ENCODE results near the gene KSR1. TPM values are rescaled to one million over a fixed set of nuclear protein-coding genes. Genes with fewer than 3 reads are reported as not detected.
"Not testable (repeated sequence)": the region's sequence is repeated elsewhere in the genome, so short reads cannot be mapped to it uniquely, and the experiment has no call there.

The KSR1 gene
- total and polyA plus RNA-seq, 4 donors = 23.0 to 71.1 (median 47.0) TPM

- Histone ChIP-seq H3K27ac (ENCODE audit: low read depth, low read length) (no peak within 1 kb of the TSS), H3K36me3 (ENCODE audit: control insufficient read depth, insufficient read depth, low read length) (no peaks in the 10 kb centered on the region), H3K4me3 (ENCODE audit: low read depth, low read length) (no peak within 1 kb of the TSS), H3K9me3 (ENCODE audit: control insufficient read depth, insufficient read depth, low read length) (no peaks in the 10 kb centered on the region), H3K4me1 (ENCODE audit: control insufficient read depth, insufficient read depth, low read length) (peaks cover 24% of the 10 kb centered on the region), H3K27me3 (ENCODE audit: control insufficient read depth, insufficient read depth, low read length) (no peaks in the 10 kb centered on the region)
- DNase-seq (ENCODE audit: low read depth in 4 of 6, low spot score in 6 of 6) = no peak
- WGBS (ENCODE audit: insufficient coverage) = 37% methylated on average over 7 of the region's 10 CpGs
These were observed 174.6 kb downstream of the KSR1 start, which contains the start of gene LGALS9 for GRCh38 chr17:27630607-27631410. Gene LGALS9, plus strand, starts transcription at chr17:27631188. Its CDS starts 78 bp downstream, at chr17:27631266.

GRCh38 chr17:27631411-27631760, 175.1 kb downstream of the KSR1 start:
- H3K4me3 ChIP-seq (ENCODE audit: low read depth, low read length) = no peak overlapping the region
- WGBS (ENCODE audit: insufficient coverage) = 89% methylated on average over 6 of the region's 6 CpGs
- H3K36me3 ChIP-seq (ENCODE audit: control insufficient read depth, insufficient read depth, low read length) = no peaks in the 10 kb centered on the region
- DNase-seq (ENCODE audit: low read depth in 4 of 6, low spot score in 6 of 6) = no peak
- H3K9me3 ChIP-seq (ENCODE audit: control insufficient read depth, insufficient read depth, low read length) = no peaks in the 10 kb centered on the region
- peaks cover 24% of the 10 kb centered on the region for H3K4me1 ChIP-seq (ENCODE audit: control insufficient read depth, insufficient read depth, low read length)
- no peaks in the 10 kb centered on the region for H3K27me3 ChIP-seq (ENCODE audit: control insufficient read depth, insufficient read depth, low read length)
- no peak overlapping the region for H3K27ac ChIP-seq (ENCODE audit: low read depth, low read length)

DNA sequence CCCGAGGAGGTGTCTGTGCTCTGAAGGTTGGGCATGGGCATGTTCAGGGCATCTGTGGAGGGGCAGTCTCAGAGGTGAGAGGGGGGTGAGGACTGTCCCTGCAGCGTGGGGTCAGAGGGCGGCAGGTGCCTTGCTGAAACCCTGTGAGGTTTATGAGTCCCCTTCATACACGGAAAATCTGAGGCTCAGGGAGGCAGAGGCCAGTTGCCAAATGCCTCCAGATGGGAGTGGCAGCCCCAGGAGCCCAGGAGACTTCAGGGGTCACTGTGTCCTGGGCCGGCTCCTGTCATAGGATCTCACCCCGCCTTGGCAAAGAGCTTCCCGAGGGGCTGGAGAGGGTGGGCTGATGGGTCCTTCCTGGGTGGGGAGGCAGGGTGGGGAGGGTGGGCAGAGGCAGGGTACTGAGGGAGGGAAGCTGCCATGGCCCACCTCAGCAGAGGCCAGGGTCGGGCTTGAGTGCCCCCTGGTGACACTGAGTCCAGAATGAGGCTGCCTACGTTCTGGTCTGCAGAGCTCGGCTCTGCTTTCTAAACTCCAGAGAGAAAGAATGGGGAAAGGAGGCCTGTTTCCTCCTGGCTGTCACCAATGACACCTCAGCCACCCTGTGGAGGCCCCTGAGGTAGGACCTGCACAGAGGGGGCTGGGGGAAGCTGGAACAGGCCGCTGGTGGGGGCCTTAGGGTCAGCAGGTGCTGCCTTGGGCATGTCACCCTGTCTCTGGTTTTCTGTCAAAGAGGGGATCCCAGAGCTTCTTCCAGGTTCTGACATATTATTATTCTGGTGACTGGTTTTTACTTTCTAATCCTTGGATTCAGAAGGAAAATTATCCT, 175.9 kb downstream of the KSR1 start:
- WGBS (ENCODE audit: insufficient coverage) = 72% methylated on average over 11 of the region's 11 CpGs
- Histone ChIP-seq H3K4me3 (ENCODE audit: low read depth, low read length) (no peak overlapping the region), H3K27ac (ENCODE audit: low read depth, low read length) (peak overlapping the region; percentile 37)

GRCh38 chr17:27632766-27633165, 176.5 kb downstream of the KSR1 start:
- WGBS (ENCODE audit: insufficient coverage) = 31% methylated on average over 9 of the region's 9 CpGs
- not testable (repeated sequence) for H3K4me3 ChIP-seq (ENCODE audit: low read depth, low read length); H3K9me3 ChIP-seq (ENCODE audit: control insufficient read depth, insufficient read depth, low read length); H3K27ac ChIP-seq (ENCODE audit: low read depth, low read length); H3K27me3 ChIP-seq (ENCODE audit: control insufficient read depth, insufficient read depth, low read length); H3K36me3 ChIP-seq (ENCODE audit: control insufficient read depth, insufficient read depth, low read length)
- DNase-seq (ENCODE audit: low read depth in 4 of 6, low spot score in 6 of 6) = peak in 1 of 6 donors; percentile 51
- H3K4me1 ChIP-seq (ENCODE audit: control insufficient read depth, insufficient read depth, low read length) = peaks cover 24% of the 10 kb centered on the region

More for the DNA sequence above, 175.9 kb downstream of the KSR1 start:
- H3K9me3 ChIP-seq (ENCODE audit: control insufficient read depth, insufficient read depth, low read length) = no peaks in the 10 kb centered on the region
- DNase-seq (ENCODE audit: low read depth in 4 of 6, low spot score in 6 of 6) = no peak
- no peaks in the 10 kb centered on the region for H3K27me3 ChIP-seq (ENCODE audit: control insufficient read depth, insufficient read depth, low read length)
- H3K4me1 ChIP-seq (ENCODE audit: control insufficient read depth, insufficient read depth, low read length) = peaks cover 24% of the 10 kb centered on the region
- H3K36me3 ChIP-seq (ENCODE audit: control insufficient read depth, insufficient read depth, low read length) = no peaks in the 10 kb centered on the region

- H3K9me3 ChIP-seq (ENCODE audit: control insufficient read depth, insufficient read depth, low read length) = no peaks in the 10 kb centered on the region
- H3K36me3 ChIP-seq (ENCODE audit: control insufficient read depth, insufficient read depth, low read length) = no peaks in the 10 kb centered on the region
- peak in 2 of 6 donors; percentile 14 to 55 for DNase-seq (ENCODE audit: low read depth in 4 of 6, low spot score in 6 of 6)
- no peak overlapping the region for H3K27ac ChIP-seq (ENCODE audit: low read depth, low read length)
- no peaks in the 10 kb centered on the region for H3K27me3 ChIP-seq (ENCODE audit: control insufficient read depth, insufficient read depth, low read length)
- peaks cover 24% of the 10 kb centered on the region for H3K4me1 ChIP-seq (ENCODE audit: control insufficient read depth, insufficient read depth, low read length)
- WGBS (ENCODE audit: insufficient coverage) = 51% methylated on average over 13 of the region's 14 CpGs
- H3K4me3 ChIP-seq (ENCODE audit: low read depth, low read length) = no peak overlapping the region
These were observed 177.2 kb downstream of the KSR1 start for GRCh38 chr17:27633312-27634025.

DNA sequence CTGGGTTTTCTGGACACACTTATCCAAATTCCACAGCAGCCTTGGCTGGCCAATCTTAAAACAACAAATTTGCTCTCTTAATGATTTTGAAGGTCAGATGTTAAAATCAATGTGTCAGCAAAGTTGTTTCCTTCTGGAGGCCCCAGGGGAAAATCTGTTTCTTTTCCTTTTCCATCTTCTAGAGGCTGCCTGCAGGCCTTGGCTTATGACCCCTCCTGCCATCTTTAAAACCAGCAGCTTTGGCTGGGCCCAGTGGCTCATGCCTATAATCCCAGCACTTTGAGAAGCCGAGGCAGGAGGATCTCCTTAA, 177.7 kb downstream of the KSR1 start:
- Histone ChIP-seq H3K36me3 (ENCODE audit: control insufficient read depth, insufficient read depth, low read length) (no peaks in the 10 kb centered on the region), H3K27me3 (ENCODE audit: control insufficient read depth, insufficient read depth, low read length) (no peaks in the 10 kb centered on the region), H3K4me3 (ENCODE audit: low read depth, low read length) (no peak overlapping the region), H3K4me1 (ENCODE audit: control insufficient read depth, insufficient read depth, low read length) (peaks cover 24% of the 10 kb centered on the region), H3K27ac (ENCODE audit: low read depth, low read length) (no peak overlapping the region), H3K9me3 (ENCODE audit: control insufficient read depth, insufficient read depth, low read length) (no peaks in the 10 kb centered on the region)
- 100% methylated on average over 1 of the region's 1 CpG for WGBS (ENCODE audit: insufficient coverage)
- DNase-seq (ENCODE audit: low read depth in 4 of 6, low spot score in 6 of 6) = no peak

DNA sequence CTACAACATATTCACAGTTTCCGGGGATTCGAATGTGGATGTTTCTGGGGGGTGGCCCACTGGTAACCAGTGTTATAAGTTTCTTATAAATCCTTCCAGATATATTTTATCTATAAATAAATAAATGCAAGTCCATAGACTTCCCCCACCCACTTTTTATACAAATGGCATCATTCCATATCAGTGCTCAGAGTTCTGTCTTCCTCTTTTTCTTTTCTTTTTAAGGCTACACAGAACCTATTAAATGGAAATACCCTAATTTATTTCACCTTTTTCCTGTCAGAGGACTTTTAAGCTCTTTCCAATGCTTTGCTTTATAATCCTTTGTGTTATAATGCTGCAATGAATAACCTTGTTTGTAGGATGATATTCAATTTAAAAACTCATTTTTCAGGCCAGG, 178.5 kb downstream of the KSR1 start:
- H3K4me3 ChIP-seq (ENCODE audit: low read depth, low read length) = no peak overlapping the region
- H3K36me3 ChIP-seq (ENCODE audit: control insufficient read depth, insufficient read depth, low read length) = no peaks in the 10 kb centered on the region
- no peaks in the 10 kb centered on the region for H3K9me3 ChIP-seq (ENCODE audit: control insufficient read depth, insufficient read depth, low read length)
- no peak for DNase-seq (ENCODE audit: low read depth in 4 of 6, low spot score in 6 of 6)
- no peaks in the 10 kb centered on the region for H3K27me3 ChIP-seq (ENCODE audit: control insufficient read depth, insufficient read depth, low read length)
- H3K27ac ChIP-seq (ENCODE audit: low read depth, low read length) = no peak overlapping the region
- peaks cover 24% of the 10 kb centered on the region for H3K4me1 ChIP-seq (ENCODE audit: control insufficient read depth, insufficient read depth, low read length)
- WGBS (ENCODE audit: insufficient coverage) = no CpG with 5 or more reads among the region's 2 CpGs

GRCh38 chr17:27635275-27635823, 179.1 kb downstream of the KSR1 start:
- no peak for DNase-seq (ENCODE audit: low read depth in 4 of 6, low spot score in 6 of 6)
- H3K27me3 ChIP-seq (ENCODE audit: control insufficient read depth, insufficient read depth, low read length) = no peaks in the 10 kb centered on the region
- H3K9me3 ChIP-seq (ENCODE audit: control insufficient read depth, insufficient read depth, low read length) = no peaks in the 10 kb centered on the region
- peaks cover 24% of the 10 kb centered on the region for H3K4me1 ChIP-seq (ENCODE audit: control insufficient read depth, insufficient read depth, low read length)
- 90% methylated on average over 4 of the region's 6 CpGs for WGBS (ENCODE audit: insufficient coverage)
- no peaks in the 10 kb centered on the region for H3K36me3 ChIP-seq (ENCODE audit: control insufficient read depth, insufficient read depth, low read length)
- H3K4me3 ChIP-seq (ENCODE audit: low read depth, low read length) = no peak overlapping the region
- H3K27ac ChIP-seq (ENCODE audit: low read depth, low read length) = no peak overlapping the region

DNA sequence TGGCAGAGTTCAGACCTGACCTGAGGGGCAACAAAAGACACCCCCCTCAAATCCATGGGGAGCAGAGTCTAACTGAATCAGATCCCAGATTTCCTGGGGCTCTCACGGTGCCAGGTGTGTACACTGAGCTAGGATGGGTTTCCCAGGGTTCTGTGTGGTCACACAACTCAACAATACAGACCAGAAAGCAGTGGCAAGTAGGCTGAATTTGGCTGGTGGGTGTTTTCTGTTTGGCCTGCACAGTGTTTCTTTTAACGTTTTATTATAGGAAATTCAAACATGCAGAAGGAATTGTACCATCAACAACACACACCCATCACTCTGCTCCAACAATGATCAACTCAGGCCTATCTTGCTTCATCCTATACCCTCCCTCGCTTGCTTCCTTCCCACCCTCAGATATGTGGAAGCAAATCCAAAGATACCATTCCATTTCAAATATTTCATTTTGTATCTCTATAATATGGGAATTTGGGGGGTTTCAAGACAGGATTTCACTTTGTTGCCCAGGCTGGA, 179.8 kb downstream of the KSR1 start:
- H3K36me3 ChIP-seq (ENCODE audit: control insufficient read depth, insufficient read depth, low read length); H3K27ac ChIP-seq (ENCODE audit: low read depth, low read length); H3K4me3 ChIP-seq (ENCODE audit: low read depth, low read length); DNase-seq (ENCODE audit: low read depth in 4 of 6, low spot score in 6 of 6); H3K9me3 ChIP-seq (ENCODE audit: control insufficient read depth, insufficient read depth, low read length); H3K27me3 ChIP-seq (ENCODE audit: control insufficient read depth, insufficient read depth, low read length): not testable (repeated sequence)
- WGBS (ENCODE audit: insufficient coverage) = 100% methylated on average over 1 of the region's 3 CpGs
- H3K4me1 ChIP-seq (ENCODE audit: control insufficient read depth, insufficient read depth, low read length) = peaks cover 23% of the 10 kb centered on the region
